ENCODE measurements around the gene HOXC9.

HOXC9 gene

DNA sequence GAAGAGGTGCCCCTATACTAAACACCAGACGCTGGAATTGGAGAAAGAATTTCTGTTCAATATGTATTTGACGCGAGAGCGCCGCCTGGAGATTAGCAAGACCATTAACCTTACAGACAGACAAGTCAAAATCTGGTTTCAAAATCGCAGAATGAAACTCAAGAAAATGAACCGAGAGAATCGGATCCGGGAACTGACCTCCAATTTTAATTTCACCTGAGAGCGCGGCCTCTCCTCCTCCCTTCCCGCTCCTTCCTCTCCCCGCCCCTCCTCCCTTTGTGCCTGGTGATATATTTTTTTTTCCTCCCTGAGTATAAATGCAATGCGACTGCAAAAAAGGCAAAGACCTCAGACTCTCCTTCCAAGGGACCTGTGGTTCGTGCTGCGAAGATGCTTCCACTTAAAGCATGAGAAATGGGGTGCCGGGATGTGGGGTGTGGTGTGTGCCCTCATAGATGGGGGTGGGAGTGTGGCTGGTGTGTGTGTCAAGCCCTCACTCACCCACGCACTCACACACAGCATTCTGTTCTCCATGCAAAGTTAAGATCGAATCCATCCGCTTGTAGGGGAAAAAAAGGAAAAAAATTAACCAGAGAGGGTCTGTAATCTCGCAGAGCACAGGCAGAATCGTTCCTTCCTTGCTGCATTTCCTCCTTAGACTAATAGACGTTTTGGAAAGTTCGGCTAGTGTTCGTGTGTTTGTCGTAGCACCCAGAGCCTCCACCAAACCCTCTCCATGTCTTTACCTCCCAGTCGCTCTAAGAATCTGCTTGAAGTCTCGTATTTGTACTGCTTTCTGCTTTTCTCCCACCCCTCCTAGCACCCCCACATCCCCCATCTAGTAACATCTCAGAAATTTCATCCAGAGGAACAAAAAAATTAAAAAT, 10.5 kb upstream of the HOXC9 start:
- peak; percentile 50 for DNase-seq

DNA sequence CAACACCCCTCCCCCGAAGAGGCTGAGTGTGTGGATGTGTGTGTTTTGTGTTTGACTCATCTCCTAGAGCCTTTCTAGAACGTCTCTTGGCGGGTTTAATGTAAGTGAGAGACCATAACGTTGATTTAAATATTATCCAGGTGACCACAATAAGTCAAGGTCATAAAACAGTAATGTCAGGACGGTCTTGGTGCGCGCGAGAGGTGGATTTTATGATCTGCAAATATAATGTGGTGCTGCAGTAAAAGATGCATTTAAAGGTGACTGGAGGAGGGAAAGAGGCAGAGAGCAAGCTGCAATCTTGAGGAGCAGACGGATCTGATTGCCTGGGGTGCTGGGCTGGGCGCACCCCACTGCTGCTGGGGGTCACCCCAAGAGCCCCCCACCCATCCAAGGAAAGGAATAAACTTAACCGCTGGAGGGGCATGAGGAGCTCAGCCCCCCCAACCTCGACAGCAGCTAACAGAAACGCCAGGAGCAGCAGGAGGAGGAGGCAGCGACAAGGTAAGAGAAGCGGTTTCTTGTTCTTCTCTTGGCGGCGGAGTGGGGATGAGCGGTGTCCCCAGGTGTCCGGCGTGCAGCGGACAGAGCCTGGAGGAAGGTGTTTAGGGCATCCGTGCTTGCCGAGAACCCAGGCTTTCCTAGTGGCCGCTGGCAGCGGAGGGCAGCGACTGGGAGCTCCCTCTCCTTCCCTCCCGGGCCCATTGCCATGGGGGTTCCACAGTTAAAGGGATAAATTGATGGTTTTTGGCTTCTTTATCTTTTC, 9.5 kb upstream of the HOXC9 start:
- no peak for DNase-seq

DNA sequence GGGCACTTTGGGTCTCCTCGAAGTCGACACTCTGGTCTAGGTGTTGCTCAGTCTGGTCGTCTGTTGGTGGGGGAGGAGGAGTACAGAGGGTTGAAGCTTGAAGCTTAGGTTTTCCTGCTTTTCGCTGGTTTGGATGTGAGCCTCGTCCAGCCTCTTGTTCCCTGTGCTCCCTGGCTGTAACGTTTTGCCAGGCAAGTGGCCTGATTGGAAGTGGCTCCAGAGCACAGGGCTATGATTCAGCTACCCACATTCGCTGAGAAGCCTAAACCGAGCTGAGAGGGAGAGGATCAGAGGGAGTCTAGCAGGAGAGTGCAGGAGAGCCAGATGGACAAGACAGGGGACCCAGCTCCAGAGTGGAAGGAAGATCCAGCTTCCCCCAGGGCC, 8.9 kb upstream of the HOXC9 start:
- DNase-seq, result no peak

DNA sequence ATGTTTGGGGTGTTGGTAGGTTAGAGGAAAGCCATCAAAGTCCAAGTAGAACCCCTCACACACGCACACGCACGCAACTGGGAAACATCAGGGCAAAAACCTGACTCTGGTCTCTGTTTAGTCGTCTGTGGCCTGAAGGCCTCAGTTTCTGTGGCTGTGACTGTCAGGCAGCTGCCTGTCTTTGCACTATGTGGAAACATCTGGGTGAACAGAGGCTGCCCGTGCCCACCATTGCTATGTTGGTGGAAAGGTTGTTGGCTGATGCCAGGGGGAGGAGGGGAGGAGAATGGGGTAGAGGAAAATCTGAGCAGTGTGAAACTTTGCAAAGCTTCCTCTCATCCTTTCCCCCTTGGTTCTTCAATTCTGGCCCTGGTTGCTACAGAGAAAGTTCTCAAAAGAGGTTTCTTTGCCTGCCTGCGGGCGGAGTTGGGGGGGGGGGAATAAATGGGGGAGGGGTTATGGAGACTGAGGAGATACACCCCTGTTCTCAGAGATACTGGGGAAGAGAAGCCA, 7.5 kb upstream of the HOXC9 start:
- DNase-seq, result no peak

DNA sequence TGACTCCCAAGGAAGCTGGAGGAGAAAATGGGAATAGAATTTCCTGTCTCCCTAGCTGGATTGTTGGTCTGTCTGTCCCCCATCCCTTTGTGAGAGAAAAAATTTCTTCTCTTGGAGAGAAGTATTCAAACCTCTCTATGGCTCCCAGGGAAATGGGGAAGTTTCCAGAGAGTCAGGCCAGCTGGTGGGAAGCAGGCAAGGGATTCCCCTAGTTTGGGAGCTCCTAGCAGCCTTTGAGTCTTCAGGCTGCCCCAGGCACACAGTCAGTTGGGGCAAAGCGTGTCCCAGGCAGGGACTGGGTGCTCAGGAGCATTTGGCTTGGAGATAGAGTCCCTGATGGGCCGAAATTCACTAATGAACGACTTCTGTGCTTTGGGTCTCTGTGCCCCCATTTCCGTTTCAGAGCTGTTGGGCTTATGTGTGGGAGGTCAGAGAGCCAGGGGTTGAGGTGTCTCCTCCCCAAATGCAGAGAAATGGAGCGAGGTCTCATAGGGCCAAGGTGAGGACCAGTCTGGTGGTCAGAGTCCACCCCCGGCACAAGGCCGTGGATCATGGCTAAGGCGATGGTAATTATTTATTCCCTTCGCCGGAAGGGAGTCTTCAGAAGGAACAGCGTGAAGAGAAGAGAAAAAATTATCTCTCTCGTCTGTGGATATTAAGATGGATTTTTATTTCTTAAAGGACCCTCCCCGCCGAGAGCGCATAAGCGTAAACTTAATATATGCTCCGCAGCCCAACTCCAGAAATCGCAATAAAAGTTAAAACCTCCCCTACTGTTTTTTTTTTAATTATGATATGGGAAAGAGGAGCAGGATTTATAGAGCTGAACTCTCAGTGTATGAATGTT, 6.6 kb upstream of the HOXC9 start:
- DNase-seq, result no peak

DNA sequence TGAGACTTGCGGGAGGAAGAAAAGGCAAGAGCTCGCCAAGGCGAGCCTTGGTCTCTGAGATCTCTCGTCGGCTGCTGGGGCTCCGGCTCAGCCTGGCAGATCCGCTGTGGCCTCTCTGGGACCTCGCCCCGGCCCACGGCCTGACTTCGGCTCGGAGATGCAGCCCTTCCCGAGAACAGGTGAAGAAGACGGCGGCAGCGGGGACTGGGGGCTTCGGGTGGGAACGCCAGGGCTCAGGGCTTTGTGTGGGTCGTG, 6.0 kb upstream of the HOXC9 start:
- DNase-seq, result no peak

DNA sequence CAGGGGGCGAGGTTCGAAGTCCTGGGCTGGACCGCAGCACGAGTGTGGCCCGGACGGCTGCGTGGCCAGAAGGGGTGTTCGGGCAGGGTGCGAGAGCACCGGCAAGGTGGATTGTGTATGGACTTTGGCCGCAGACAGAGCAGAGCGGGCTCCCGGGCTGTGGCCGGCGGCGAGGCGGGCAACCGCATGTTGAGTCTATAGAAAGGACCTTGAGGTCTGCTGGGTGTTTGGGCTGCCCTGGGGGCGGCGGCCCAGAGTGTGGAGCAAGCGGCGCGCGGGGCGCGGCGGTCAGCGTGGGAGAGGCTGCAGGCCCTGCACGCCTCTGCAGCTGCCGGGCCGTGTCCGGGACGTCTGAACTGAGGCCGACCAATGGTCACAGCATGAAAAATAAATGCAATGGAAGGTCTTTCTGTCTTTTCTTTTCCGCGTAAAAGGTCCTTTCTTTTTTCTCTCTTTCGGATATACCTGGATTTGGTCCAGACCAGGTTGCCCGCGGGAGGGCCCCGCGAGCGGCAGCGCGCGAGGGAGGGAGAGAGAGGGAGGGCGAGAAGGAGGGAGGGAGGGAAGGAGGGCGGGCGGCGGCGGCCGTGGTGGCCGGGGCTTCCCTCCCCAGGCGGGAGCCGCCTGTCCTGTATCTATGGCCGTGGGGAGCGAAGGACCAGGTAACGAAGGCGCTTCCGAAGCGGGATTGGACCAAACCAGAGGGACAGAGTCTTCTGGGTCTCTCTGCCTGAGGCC, 5.5 kb upstream of the HOXC9 start:
- no peak for DNase-seq

DNA sequence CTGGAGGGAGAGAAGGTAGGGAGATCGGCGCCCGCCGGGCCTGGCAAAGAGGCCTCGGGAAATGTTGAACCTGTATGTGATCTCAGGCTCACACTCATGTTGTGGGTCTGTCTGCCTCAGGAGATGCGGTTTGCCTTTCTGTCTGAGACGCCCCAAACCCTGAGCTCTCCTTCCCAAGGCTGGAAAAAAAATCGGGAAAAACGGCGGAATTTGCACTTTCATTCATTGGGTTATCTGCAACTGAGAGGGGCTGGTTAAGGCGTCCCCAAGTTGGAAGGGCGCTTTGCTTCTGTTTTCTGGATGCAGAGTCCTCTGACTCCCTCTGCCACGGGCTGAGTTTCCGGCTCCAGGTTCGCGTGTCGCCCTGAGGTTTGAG, 5.0 kb upstream of the HOXC9 start:
- DNase-seq, result no peak

DNA sequence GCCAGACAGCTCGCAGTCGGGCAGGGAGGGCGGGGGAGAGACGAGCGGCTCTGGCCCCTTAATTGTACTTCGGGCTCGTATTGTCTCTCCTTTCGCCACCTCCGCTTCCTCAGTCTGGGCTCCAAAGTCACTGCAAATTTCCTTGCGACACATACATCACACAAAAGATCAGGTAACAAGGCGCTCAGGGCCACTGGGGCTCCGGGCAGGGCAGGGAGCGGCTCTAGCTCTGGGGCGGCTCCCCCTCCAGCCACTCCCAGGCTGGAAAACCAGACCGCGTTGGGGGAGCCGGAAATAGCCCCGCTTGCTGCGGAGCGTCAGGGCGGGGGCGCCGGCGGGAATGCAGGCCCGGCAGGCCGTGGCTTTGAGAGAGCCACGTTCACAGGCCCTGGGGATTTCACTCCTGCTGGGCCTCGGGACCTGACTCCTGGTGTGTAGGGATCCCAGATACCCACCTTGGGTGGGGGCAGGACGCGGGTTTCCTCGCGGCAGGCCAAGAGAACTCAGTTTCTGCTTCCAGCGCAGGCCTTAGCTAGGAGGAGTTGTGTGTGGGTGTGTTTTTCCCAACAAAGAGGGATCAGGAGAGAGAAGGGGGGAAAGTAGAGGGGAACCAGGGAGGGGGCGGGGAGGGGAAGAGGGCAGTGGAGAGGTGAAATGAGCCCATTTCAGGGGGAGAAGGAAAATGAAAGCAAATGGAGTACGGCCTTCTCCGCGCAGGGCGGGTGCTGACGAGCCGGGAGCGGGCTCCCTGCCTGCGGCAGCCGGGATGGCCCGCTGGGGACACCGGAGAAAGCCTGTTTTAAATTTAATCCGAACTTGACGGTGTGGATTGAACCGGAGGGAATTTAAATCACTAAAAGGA, 4.4 kb upstream of the HOXC9 start:
- no peak for DNase-seq

DNA sequence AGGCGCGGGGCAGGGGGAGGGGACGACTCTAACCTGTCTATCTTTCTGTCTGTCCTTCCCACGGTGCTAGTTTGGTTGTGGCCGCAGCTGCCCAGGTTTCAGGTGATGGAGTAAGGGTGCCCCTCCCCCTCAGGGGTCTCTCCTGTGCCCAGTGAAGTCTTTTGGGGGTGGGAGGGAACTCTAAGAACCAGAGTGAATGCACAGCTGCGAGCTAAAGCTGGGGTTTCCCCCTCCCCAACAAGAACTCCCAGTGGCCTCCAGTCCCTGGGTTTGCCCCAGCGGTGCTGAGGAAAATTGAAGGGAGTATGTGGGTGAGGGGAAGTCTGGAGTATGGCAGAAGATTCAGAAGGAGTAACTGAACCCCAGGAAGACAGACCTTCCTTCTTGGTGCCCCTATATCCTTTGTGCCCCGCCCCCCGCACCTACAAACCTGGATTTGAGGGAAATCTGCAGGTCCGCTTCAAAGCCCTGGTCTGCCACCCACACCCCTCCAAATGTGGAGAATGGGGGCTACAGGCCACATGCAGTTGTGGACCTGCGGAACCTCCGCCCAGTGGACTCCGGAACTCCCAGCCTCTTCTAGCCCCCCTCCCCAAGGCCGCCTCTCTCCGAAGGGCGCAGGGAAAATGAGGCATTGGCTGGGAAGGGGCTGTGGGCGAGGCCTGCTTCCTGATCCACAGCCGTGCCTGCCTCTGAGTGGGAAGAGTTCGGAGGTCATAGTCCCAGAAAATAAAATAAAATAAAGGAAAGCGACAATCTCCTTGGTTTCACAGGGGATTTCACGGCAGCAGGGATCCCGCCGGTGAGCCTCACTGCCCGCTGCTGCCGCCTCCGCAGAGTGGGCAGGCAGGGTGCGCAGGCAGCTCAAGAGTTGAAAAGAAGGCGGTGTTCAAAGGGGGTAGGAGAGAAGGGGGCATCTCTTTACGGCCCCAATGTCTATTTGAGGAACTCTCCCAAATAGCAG, 3.4 kb upstream of the HOXC9 start:
- no peak for DNase-seq

DNA sequence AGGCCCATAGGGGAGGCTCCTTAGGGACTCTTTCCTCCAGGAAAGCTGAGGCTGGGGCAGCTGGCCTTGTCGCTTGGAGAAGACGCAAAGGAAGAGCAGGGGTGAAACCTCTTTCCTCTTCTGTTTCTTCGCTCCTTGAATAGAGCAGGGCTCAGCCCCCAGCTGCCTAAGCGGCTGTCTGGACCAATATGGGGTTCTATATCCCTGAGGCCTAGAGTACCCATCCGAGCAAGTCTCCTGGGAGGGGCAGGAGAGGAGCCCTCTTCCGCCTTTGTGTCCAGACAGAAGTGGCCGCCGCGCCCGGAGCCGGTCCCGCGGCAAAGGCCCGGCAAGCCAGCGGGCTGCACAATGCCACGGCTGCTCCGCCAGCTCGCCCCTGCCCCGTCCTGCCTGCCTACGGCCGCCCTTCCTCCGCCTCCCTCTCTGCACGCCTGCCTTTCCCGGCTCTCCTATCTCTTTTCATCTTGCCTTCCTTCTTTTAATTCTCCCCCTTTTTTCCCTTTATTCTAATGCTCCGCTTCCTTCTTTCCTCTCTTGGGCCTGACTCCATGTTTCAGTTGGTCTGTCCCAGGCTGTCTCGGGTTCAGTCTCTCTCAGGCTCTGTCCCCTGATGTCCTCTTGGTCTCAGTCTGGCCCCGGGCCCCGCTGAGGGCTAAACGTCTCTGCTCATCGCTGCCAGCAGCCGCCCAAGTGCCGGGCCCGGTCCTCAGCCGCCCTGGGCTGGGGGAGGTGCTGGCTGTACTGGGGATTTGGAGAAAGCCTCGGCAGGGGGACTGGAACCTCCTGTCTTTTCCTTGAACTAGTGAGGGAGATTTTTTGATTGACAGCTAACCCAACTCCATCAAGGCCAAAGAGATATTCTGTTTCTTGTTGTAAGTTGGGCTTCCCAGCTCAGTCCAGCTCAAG, 2.5 kb upstream of the HOXC9 start:
- no peak for DNase-seq

DNA sequence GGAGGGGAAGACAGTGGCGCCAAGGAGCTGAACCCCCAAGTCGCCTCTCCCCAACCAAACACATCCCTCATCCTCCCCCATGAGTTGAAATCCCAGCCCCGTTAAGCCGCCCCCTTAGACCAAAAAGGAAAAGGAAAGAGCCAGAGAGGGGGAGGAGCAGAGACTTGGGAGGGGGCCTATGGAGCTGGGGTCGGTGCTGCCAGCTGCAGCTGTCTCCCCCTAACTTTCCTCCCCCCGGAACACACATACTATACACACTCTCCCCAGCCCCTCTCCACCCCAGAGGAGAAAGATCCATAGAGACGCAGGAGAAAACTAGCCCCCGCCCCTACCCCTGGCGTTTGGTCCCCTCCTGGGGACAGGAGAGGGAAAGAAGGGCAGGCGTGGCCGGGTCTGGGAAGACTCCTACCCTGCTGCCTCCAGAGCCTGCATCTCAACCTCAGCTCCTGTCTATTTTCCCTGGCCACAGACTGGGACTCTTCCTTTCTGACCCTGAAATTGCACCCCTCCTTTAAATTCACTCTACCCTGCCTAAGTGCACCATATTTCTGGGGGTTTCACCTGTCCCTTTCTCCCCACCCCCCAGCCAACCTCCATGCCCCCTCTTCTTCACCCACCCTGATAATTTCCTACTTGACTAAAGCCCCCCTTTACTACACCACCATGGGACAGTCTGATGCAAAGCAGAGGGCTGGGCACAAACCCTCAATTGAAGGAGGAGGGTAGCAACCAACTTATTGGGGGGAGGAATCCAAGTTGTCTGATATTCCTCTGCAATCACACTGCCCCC, 1.7 kb upstream of the HOXC9 start:
- no peak for DNase-seq

DNA sequence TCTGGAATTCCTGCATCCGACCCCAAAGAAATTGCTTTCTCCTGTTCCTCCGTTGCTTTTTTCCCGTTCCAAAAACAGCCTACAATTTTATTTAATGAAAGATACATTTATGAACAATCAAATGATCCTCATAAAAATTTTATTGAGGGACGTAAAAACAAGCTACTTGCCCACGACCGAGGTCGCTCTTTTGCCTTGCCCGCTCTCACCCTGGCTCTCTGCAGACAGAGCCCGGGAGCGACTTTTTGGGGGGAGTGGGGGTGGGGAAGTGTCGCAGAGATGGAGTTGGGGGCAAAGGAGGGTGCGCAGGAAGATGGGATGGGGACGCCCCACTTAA, 1.1 kb upstream of the HOXC9 start:
- DNase-seq, result no peak

DNA sequence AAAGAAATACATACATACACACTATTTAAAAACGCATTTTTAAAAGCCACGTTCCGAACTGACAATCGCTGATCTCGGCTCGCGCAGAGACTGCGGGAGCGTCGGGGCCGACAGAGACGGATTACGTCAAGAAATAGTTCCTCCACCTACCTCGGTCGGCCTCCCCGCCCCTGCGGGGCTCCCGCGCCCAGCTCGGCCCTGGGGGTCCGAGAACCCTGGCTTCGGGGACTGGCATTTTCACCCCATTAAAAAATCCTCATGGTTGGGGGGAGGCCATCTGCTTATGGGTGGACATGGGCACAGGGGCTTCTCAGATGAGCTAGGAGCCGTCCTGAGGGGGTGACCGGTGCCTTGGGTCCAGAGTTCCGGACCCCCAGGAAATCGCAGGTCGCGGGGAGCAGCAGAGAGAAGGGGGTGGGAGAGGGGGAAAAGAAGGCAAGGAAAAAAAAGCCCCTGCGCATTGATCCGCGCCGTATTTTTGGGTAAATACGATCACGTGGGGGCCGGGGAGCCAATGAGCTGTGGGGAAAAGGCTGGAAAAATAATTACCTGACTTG, 324 bp upstream of the HOXC9 start:
- DNase-seq, result no peak

DNA sequence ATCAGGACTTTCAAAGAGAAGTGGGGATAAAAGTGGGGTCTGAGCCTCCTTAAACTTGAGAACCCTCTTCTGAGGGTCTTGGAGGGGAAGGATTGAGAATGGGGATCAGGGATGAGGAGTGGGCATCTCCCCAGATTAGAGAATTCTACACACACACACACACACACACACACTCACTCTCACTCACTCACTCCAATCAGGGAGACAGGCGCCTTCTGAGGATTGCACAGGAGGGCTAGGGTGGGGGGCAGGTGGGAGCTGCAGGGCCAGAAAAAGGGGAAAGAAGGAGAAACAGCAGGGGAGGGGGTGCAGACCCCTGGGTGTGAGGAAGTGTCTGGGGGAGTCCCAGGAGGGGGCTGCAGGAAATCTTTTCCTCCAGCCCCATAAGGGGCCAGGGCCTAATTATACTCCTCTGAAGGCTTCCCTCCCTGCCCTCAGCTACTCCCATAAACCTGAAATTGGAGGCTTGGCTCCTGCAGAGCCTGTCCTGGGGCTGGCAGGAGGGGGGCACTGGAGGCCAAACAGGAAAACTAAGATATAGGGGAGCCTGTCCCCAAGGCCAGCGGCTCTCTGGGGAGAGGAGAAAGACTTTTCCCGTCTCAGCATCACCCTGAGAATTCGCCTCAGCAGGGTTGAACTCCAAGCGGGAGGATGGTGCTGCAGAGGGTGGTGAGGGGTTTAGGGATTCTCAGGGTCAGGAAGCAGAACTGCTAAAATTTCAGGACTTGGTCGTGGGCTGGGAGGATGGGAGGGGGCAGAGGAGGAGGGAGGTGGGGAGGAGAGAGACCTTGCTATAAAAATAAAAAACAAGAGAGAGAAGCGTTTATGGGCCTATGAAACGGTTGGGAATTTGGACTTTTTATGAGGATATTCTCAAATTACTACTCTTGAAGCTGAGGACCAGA, 1.6 kb downstream of the HOXC9 start:
- DNase-seq, result no peak

DNA sequence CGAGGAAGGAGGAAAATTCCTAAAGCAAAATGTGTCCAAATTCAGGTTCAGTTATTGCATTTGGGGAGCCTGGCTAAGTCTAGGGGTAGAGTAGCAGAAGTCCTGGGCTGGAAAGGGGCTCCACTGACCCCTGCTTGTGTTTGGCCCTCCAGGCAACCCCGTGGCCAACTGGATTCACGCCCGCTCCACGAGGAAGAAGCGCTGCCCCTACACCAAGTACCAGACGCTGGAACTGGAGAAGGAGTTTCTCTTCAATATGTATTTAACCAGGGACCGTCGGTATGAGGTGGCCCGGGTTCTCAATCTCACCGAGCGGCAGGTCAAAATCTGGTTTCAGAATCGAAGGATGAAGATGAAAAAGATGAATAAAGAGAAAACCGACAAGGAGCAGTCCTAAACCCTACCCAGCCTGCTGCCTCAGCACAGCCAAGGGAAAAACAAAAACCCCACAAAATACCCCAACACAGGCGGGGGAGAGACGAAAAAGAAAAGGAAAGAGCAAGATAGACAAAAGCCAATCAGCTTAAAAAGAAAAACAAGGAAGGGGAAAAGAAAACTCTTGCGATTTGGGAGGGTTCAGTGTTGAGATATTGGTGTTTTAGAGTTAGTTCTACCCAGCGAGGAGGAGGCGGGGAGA, 2.4 kb downstream of the HOXC9 start:
- DNase-seq, result no peak

DNA sequence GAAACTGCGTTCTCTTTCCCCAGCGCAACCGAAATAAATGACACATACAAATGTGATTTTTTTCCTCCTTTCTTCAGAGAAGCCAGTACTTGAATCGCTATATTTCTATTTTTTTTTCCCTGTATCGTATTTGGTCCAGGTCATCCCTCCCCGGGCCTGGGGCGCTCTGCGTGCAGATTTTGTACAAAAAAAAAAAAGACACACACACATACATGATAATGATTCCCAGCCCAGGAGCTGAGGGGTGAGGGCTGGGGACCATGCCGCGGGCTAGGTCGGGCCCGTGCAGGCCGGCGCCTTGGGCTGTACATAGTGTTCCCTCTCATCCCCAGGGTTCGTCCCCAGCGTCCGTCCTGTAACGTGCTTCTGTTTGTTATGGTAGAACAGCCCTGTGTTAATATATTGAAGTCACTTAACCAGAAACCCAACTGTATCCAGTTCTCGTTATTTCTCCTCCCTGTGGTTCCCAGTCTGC, 3.0 kb downstream of the HOXC9 start:
- DNase-seq, result no peak
